ENCODE data around the gene INO80E.

INO80E gene

GRCh38 chr16:30054451-30054850, 58.4 kb downstream of the INO80E start:
- no peak for FAIRE-seq
- no peak for DNase-seq (ENCODE audit: insufficient read length, low spot score)
- TF ChIP-seq, protein P1, sequence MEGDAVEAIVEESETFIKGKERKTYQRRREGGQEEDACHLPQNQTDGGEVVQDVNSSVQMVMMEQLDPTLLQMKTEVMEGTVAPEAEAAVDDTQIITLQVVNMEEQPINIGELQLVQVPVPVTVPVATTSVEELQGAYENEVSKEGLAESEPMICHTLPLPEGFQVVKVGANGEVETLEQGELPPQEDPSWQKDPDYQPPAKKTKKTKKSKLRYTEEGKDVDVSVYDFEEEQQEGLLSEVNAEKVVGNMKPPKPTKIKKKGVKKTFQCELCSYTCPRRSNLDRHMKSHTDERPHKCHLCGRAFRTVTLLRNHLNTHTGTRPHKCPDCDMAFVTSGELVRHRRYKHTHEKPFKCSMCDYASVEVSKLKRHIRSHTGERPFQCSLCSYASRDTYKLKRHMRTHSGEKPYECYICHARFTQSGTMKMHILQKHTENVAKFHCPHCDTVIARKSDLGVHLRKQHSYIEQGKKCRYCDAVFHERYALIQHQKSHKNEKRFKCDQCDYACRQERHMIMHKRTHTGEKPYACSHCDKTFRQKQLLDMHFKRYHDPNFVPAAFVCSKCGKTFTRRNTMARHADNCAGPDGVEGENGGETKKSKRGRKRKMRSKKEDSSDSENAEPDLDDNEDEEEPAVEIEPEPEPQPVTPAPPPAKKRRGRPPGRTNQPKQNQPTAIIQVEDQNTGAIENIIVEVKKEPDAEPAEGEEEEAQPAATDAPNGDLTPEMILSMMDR (IDR thresholded peaks at IDR 0.05; ENCODE audit: insufficient read depth, missing control alignments): no peak

- peak; percentile 66 for DNase-seq (ENCODE audit: insufficient read length, low spot score)
- no peak for FAIRE-seq
- TF ChIP-seq, protein P1 (IDR thresholded peaks at IDR 0.05; ENCODE audit: insufficient read depth, missing control alignments): peak; percentile 57
Observed at GRCh38 chr16:30054959-30055553, 59.0 kb downstream of the INO80E start.
